GM19025 (cell line): ENCODE results near the gene ST3GAL2.

Experiments used
- ATAC-seq: cut with Tn5 transposase; IDR thresholded peaks from one replicate; pipeline ENCODE4 v1.9.1; 2021; ENCODE audit warnings: mild to moderate bottlenecking, low read depth, moderate library complexity; ENCODE audit not compliant: unreplicated experiment

ST3GAL2 gene, protein sequence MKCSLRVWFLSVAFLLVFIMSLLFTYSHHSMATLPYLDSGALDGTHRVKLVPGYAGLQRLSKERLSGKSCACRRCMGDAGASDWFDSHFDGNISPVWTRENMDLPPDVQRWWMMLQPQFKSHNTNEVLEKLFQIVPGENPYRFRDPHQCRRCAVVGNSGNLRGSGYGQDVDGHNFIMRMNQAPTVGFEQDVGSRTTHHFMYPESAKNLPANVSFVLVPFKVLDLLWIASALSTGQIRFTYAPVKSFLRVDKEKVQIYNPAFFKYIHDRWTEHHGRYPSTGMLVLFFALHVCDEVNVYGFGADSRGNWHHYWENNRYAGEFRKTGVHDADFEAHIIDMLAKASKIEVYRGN

DNA sequence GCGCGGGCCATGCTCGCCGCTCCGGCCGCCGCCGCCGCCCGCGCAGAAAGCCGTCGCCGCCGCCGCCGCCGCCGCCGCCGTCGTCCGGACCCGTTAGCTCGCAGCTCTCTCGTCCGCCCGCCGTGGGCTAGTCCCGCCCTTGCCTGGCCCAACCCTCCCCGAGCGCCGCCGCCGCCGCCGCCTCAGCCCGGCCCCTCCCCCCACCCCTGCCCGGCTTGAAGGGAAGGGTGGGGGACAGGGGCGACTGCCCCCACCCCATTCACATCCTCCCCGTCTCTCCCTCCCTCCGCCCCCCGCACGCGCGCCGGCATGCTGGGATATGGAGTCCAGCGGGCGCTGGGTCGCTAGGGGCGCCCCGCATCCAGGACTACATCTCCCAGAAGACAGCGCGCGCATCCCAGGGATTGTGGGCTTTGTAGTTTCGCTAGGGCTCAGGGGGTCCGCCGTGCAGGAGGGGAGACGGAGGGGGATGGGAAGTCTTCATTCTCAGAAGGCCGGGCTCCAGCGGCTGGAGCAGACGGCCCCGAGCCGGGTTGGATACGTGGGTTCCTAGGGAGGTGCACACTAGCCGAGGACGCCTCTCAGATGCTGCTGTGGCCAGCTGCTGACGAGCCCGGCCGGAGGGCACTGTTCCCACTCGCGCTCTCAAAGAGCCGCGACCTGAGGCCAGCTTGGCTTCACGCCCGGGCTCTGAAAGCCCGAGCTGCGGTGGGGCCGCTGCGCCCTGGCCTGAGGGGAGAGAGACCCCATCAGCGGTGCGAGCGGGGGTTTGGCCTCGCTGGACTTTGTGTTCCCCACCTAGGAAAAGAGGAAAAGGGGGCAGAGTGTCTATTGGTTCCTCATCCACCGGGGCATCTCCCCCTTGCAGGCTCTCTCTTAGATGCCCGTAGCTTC, at the start of gene ST3GAL2:
ST3GAL2 (minus strand) TSS at position 132 of the 894 bp plus-strand sequence. CDS start 40,570 bp downstream, outside the sequence.
- peak; percentile 86 for ATAC-seq

DNA sequence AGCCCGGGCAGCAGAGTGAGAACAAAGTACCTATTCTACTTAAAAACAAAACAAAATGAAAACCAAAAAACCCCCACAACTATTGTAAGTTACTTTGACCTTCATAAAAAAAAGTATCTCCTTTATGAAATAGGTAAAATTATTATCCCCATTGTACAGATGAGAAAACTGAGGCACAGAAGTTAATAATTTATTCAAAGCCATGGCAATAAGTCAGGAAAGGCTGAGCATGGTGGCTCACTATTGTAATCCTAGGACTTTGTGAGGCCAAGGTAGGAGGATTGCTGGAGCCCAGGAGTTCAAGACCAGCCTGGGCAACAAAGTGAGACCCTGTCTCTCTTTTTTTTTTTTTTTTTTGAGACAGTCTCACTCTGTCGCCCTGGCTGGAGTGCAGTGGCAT, 46.0 kb upstream of the ST3GAL2 start:
- ATAC-seq, result no peak

DNA sequence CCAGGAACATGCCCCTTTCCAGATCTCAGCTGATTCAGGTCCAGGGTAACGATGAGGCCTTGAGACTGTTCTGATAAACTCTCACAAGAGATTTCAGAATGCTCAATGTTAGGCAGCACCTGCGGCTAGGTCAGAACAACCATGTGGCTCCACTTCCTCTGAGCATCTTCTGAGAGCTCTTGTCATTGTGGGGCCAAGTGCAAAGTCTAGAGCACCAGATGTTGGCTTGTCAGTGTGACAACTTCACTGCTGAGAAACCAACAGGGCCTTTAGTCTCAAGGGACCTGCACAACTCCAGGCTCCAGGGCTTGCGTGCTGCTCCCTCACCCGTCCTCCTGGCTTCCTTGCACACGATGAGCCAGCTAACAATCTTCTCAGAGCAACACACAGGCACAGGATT, 44.5 kb upstream of the ST3GAL2 start:
- ATAC-seq, result peak; percentile 69

DNA sequence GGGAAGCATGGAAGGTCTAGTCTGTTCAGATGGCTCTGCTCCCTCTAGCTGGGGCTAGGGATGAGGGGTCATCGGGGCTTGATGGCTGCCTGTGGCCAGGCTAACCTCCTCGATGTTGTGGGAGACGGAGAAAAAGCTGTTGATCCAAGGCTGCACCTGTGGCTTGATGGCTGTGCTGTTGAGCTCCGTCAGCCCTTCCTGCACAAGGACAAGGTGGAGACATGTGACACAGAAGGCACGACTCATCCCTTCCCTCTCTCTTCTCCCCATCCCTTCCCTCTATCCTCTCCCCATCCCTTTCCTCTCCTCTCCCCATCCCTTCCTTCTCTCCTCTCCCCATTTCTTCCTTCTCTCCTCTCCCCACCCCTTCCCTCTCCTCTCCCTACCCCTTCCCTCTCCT, 43.7 kb upstream of the ST3GAL2 start:
- no peak for ATAC-seq

DNA sequence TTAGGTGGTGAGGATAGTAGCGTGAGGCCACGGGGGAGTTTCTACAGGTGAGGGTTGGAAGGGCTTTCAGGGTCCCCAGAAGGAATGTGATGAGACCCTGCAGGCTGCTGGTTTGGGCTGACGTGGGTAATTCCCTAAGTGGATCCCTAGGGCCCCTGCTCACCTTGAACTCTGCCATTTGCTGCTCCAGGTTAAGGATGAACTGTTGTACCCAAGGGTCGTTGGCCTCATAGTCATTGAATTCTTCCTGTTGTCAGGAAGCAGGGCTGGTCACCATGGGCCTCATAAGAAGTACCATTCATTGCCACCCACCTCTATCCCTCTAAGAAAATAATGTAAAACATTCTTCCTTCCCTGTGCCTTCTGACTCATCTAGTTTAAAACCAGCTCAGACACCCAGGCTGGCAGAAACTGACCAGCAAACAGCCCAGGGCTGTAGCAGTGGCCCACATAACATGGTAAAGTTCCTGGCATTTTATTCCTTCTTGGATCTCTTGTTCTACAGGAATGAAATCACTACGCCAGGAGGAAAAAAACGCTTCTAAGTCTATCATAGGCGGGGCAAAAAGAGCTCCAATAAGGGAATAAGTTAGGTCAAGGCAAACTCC, 43.1 kb upstream of the ST3GAL2 start:
- ATAC-seq, result no peak

DNA sequence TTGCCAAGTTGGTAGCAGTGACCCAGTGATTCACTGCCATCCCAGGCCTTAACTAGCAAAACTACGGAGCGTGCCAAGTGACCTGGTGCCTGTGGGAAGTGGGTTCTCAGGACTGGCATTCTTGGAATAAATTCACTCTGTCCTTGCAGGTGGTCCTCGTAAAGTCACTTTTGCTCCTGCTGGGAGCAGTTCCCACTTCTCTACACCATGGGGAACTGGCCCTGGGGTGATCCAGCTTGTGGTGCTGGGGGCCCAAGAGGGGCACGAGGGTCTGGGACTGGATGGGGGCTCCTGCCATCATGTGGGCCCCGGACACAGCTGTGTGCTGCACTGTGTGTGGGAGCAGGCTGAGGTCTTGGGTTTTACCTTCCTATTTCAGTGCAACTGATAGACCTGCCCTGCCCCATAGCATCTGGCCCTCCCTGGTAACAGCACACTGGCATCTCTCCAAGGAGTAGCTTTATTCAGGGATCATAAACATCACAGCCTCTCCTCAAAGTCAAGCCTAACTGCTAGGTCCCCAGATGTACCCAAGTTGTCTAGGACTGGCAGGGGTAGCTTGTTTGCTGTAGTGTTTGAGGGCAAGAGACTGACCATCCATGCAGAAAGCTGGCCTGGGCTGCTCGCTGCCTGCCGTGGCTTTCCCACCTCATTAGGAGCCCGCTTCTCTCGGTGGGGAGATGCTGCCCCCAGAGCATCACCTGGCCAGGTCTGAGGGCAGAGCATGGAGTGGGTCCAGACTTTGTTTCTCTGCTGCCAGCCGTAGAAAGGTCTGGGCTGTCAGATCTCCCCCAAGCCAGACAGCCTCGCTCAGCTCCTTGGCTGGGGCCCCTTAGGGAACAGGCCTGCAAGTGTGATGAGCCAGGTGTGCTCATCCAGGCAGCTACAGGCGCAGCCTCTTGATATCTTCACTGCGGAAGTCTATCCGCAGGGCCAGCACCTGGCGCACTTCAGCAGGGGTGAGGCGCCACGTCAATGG, 41.5 kb upstream of the ST3GAL2 start:
- ATAC-seq, result no peak

DNA sequence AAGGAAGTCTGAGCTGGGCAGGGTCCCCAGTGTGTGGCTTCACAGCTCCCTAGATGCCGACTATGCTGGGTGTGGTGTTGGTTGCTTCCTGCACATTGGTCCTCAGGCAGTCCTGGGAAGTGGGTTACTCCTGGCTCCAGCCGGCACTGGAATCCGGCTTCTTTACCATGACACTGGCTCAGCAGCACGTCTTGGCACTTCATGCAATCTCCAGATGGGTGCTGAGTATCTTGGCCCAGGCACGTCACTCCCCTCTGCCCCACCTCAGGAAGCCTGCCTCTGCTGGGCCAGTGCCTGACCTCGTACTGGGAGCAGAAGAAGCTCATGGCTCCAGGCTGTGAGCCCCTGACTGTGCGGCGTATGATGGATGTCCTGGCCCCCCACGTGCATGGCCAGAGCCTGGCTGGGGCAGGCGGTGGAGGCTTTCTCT, 40.0 kb upstream of the ST3GAL2 start:
- ATAC-seq, result no peak

DNA sequence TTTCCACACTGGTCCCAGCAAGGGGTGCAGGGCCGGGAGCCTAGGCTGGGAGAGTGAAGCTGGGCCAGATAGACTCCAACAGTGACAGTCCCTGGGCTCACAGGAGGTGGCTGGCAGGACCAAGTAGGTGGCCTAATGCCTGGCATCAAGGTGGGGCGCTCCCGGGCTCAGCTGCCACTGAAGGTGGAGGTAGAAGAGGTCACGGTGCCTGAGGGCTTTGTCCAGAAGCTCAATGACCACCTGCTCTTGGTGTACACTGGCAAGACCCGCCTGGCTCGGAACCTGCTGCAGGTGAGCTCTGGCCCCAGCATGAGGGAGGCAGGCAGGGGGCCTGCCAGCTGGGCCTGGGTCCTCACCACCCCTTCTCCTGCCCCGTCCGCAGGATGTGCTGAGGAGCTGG, 39.3 kb upstream of the ST3GAL2 start:
- ATAC-seq, result no peak

DNA sequence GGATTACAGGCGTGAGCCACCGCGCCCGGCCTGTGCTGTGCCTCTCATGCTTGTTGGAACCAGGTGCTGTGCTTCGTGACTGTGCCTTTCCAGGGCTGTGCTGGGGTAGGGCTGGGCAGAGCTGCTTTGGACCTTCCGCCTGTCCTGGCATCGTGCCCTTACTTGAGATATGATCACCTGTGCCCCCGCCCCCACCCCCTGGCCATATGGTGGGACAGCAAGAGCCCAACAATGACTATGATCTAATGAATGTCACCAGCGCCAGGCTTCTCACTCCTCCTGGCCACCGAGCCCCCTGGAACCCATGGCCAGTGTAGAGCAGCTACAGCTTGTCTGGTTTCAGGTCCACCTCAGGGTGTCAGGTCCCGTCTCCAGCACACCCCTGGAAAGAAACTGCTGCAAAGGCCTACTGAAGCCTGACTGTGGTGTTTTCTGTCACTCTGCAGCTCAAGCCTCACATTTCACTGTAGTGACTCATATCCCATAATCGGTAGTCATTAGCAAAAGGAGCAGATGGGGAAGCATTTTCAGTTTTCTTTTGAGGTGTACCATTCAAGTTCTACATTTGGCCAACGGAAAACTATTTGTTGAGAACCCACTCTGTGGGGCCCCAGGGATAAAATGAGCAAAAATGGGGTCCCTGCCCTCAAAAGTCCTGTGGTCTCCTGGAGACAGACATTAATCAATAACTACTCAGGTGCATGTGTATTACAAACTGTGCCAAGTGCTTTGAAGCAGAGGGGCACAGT, 37.5 kb upstream of the ST3GAL2 start:
- peak; percentile 83 for ATAC-seq

DNA sequence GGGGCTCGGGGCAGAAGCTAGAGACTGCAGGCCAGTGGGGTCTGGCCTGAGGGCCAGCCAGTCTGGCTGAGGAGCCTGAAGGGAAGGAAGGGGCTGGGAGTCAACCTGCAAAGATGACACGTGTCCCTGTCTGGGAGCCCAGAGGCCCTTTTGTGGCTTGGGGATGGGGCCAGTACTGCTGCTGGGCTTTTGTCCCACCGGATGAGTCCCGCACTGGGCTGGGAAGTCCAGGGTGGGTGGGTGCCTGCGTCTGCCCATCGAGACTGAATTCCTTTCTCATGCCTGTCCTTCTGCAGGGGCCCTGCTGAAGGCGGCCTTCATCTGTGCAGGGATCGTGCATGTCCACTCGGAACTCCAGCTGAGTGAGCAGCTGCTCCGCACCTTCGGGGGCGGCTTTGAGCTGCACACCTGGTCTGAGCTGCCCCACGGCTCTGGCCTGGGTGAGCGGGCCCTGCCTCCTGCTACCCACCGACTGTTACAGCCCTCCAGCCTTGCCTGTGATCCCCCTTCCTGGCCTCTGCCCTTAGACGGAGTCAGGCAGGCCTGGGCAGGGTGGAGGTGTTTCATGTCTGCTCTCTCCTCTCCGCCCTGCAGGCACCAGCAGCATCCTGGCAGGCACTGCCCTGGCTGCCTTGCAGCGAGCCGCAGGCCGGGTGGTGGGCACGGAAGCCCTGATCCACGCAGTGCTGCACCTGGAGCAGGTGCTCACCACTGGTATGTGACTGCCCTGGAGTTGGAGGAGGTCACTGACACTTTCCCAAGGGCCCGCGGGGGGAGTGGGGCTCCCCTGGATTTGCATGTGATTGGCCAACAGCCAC, 36.4 kb upstream of the ST3GAL2 start:
- ATAC-seq, result no peak

DNA sequence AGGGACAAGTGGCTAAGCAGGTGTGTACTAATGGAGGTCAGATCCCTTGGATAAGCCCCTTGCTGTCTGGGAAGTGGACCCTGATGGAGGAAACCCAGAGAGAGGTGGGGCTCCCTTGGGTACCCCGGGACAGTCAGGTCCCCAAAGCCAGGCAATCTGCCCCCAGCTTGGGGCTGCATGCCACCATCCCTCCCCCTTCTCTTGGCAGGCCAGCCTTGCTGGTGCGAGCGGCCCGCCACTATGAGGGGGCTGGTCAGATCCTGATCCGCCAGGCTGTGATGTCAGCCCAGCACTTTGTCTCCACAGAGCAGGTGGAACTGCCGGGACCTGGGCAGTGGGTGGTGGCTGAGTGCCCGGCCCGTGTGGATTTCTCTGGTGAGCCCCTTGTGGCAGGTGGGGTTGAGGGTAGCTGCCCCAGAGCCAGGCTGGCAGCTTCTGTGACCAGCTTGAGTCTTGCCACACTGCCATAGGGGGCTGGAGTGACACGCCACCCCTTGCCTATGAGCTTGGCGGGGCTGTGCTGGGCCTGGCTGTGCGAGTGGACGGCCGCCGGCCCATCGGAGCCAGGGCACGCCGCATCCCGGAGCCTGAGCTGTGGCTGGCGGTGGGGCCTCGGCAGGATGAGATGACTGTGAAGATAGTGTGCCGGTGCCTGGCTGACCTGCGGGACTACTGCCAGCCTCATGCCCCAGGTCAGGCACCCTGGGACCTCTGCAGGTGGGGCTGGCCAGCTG, 35.6 kb upstream of the ST3GAL2 start:
- no peak for ATAC-seq

DNA sequence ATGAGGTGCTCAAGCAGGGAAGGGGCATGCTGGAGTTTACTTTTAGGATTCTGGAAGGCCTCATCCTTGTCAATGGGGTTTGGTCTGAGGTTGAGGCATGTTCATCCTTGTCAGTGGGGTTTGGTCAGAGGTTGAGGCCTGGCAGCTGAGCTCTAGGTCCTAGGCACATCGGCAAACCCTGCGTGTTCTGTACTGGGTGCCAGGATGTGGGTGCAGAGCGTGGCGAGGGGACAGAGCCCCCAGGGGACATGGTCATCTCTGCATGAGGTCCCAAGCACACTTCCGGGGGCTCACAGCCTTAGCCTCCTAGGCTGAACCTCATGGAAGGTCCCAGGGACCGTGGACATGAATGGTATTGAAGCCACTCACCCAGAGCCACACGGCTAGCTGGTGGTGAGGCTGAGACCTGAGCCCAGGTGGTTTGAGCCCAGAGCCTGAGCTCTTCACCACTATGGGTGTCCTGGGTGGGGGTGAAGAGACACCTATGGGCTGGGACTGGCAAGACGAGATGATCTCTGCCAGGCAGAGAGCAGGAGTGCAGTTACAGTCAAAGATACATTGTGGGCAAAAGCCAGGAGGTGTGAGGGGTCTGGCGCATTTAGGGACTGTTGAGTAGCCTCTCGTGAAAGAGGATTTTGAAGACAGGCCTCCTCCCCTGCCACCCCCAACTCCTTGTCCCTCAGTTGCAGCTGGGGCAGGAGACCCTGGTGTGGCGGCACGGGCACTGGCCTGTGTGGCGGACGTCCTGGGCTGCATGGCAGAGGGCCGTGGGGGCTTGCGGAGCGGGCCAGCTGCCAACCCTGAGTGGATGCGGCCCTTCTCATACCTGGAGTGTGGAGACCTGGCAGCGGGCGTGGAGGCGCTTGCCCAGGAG, 34.8 kb upstream of the ST3GAL2 start:
- no peak for ATAC-seq

DNA sequence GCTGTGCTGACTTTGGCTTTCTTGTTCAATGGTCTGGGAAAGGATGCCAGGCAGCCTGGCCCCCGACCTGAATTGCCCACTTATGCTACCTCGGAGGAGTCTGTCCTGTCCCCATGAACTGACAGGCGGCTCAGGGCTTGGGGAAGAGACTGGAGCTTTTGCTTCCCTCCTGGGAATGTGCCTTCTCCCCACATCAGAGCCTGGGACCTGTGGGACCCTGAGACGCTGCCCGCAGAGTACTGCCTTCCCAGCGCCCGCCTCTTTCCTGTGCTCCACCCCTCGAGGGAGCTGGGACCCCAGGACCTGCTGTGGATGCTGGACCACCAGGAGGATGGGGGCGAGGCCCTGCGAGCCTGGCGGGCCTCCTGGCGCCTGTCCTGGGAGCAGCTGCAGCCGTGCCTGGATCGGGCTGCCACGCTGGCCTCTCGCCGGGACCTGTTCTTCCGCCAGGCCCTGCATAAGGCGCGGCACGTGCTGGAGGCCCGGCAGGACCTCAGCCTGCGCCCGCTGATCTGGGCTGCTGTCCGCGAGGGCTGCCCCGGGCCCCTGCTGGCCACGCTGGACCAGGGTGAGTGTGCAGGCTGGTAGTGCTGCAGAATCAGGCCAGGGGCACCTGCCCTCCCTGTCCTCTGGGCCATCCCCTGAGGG, 34.0 kb upstream of the ST3GAL2 start:
- ATAC-seq, result no peak

DNA sequence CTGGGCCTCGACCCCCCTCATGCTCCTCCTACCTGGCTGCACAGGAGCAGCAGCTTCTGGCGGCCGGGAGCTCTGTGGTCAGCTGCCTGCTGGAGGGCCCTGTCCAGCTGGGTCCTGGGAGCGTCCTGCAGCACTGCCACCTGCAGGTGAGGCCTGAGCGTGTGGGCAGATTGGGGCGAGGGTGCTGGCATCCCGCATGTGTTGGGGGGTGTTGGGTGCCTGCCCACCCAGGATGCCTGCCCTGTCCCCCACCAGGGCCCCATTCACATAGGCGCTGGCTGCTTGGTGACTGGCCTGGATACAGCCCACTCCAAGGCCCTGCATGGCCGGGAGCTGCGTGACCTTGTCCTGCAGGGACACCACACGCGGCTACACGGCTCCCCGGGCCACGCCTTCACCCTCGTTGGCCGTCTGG, 32.0 kb upstream of the ST3GAL2 start:
- no peak for ATAC-seq

DNA sequence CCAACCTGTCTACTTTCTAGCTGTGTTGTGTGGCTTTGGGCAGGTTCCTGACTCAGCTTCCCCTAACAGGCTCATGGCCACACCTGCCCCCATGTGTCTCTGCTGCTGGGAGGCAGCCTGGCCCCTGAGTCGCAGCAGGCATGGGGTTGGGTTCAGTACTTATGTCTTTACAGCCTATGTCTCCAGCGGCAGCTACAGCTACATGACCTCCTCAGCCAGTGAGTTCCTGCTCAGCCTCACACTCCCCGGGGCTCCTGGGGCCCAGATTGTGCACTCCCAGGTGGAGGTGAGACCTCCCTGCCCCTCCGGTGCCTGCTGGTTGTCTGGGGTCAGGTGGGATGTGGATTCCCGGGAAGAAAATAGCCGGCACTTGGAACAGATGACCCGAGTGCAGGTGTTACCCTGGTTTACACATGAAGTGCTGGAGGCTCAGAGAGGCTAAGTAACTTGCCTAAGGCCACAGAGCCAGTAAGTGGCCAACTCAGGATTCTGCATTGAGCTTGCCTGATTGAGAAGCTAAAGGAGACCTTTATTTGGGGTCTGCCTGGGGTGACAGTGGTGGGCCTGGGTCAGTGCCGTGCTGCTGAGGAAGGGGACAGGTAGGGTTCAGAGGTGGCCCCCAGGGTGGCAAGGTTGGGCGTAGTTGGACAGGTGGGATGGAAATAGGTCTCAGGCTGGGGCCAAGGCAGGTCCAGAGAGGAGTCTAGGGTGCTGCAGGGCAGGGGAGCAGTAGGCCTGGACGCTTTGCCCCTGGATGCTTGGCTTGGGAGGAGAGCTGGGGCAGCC, 31.4 kb upstream of the ST3GAL2 start:
- ATAC-seq, result no peak
